GM12891 (cell line): ENCODE data around the gene ARHGEF11.
"Not testable (repeated sequence)": the region's sequence is repeated elsewhere in the genome, so short reads cannot be mapped to it uniquely, and the experiment has no call there.

ENCODE experiments used
- DNase-seq: peaks from one replicate; pipeline ENCODE4 v3.0.0; 2011; ENCODE audit warnings: low spot score; ENCODE audit not compliant: insufficient read length
- FAIRE-seq: peaks from 2 replicates; lab custom pipeline; 2011; peaks lifted over from hg19 to GRCh38; lab: Jason Lieb, UNC
- PAX5 ChIP-seq: IDR thresholded peaks from 2 replicates; pipeline ENCODE4 v1.6.1; 2011; ENCODE audit warnings: low read length, moderate library complexity, mild to moderate bottlenecking; ENCODE audit not compliant: insufficient read depth, severe bottlenecking
- POLR2A ChIP-seq: IDR thresholded peaks from 2 replicates; pipeline ENCODE4 v1.6.1; 2011; ENCODE audit warnings: low read depth, low read length, control low read depth
- POLR2AphosphoS5 ChIP-seq: IDR thresholded peaks from 2 replicates; pipeline ENCODE4 v1.6.1; 2011; ENCODE audit warnings: low read depth, low read length, control low read depth
- POU2F2 ChIP-seq: IDR thresholded peaks from 2 replicates; pipeline ENCODE4 v1.6.1; 2011; ENCODE audit warnings: low read depth, mild to moderate bottlenecking, control low read depth, low read length, moderate library complexity
- SPI1 ChIP-seq: IDR thresholded peaks from 2 replicates; pipeline ENCODE4 v1.6.1; 2011; ENCODE audit warnings: low read depth, low read length, control low read depth
- TAF1 ChIP-seq: IDR thresholded peaks from 2 replicates; pipeline ENCODE4 v1.6.1; 2011; ENCODE audit warnings: low read depth, low read length, control low read depth

ARHGEF11 gene

GRCh38 chr1:156927215-156928042, 118.1 kb downstream of the ARHGEF11 start:
- FAIRE-seq (peak; percentile 89), DNase-seq (peak; percentile 69)
- no peak for TF ChIP-seq POLR2AphosphoS5
- no peak for TF ChIP-seq POLR2A
- no peak for TF ChIP-seq TAF1
- no peak for TF ChIP-seq PAX5
- TF ChIP-seq POU2F2 = no peak
- no peak for TF ChIP-seq SPI1

GRCh38 chr1:156926695-156927094, 118.8 kb downstream of the ARHGEF11 start:
- FAIRE-seq, DNase-seq: not testable (repeated sequence)

- TF ChIP-seq POLR2AphosphoS5 (no peak), SPI1 (no peak), PAX5 (no peak), POU2F2 (no peak), TAF1 (no peak), POLR2A (no peak)
- FAIRE-seq (no peak), DNase-seq (no peak)
These were observed 119.4 kb downstream of the ARHGEF11 start for GRCh38 chr1:156926175-156926574.

GRCh38 chr1:156925154-156926010, 120.2 kb downstream of the ARHGEF11 start:
- FAIRE-seq (no peak), DNase-seq (no peak)
- no peak for TF ChIP-seq POLR2AphosphoS5
- no peak for TF ChIP-seq PAX5
- no peak for TF ChIP-seq TAF1
- TF ChIP-seq POLR2A = no peak
- TF ChIP-seq SPI1 = no peak
- TF ChIP-seq POU2F2 = no peak

DNA sequence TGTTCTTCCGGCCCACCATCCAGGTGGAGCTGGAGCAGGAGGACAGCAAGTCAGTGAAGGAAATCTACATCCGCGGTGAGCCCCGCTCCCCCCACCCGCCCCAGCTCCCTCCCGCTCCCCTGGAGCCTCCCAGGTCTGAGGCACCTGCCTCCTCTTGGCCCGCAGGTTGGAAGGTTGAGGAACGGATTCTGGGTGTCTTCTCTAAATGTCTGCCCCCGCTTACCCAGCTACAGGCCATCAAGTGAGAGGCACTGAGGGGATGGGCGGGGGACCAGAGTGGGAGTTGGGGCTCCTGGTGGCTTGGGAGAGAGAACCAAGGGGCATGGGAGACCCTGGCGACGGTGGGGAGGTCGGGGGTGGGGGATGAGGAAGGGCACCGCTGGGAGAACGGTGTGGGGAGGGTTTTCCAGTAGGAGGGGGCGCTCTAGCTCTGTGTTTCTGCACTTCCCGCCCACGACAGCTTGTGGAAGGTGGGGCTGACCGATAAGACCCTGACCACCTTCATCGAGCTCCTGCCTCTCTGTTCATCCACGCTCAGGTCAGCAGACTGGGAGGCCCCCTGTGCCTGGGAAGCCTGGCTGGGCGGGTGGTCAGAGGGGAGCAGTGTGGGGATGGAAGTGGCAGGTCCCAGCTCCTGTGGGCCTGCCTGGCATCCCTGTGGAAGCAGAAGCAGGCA, 120.9 kb downstream of the ARHGEF11 start:
- TF ChIP-seq POLR2A (no peak), POLR2AphosphoS5 (no peak), PAX5 (no peak), POU2F2 (no peak), TAF1 (no peak), SPI1 (no peak)
- no peak for DNase-seq
- FAIRE-seq = no peak

DNA sequence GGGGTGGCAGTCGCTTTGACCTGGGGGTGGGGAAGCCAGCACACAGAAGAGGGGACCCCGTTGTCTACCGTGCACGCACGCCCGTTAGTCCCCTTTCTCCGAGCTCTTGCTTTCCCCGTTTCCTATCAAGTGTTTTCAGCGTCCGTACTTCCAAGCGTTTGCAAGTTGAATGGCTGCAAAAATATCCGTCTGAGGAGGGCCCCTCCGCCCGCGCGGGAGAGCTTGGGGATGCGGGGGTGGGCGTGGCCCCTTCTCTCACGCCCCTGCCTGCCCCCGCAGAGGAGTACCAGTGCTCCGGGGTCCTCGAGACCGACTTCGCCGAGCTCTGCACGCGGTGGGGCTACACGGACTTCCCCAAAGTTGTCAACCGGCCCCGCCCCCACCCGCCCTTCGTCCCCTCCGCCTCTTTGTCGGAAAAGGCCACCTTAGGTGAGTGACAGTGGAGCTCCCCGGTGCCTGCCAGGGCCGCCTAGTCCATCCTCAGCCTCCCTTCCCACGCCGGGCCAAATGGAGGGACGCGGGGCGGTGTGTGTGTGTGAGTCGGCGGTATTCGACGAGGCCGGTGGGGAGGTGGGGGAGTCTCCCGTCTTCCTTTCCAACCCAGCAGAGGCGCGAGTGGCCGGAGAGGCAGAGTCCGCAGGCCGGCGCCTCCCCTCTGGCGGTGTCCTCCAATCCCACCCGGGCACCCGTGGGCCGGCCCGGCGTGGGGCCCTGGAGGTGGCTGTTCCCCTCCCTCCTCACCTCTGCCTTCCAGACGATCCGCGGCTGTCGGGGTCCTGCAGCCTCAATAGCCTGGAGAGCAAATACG, 121.7 kb downstream of the ARHGEF11 start:
- DNase-seq = no peak
- no peak for FAIRE-seq
- TF ChIP-seq POLR2A (no peak), PAX5 (no peak), POU2F2 (no peak), POLR2AphosphoS5 (no peak), SPI1 (no peak), TAF1 (no peak)

- TF ChIP-seq TAF1 = no peak
- no peak for TF ChIP-seq PAX5
- no peak for TF ChIP-seq POU2F2
- TF ChIP-seq SPI1 = no peak
- no peak for TF ChIP-seq POLR2AphosphoS5
- no peak for TF ChIP-seq POLR2A
- DNase-seq (no peak), FAIRE-seq (no peak)
These were observed 122.4 kb downstream of the ARHGEF11 start for GRCh38 chr1:156922986-156923669.

- DNase-seq (no peak), FAIRE-seq (no peak)
- TF ChIP-seq PAX5 = no peak
- no peak for TF ChIP-seq POLR2AphosphoS5
- TF ChIP-seq POLR2A = no peak
- no peak for TF ChIP-seq TAF1
- no peak for TF ChIP-seq SPI1
- no peak for TF ChIP-seq POU2F2
These were observed 124.5 kb downstream of the ARHGEF11 start for GRCh38 chr1:156921053-156921529.
